GM12873 (cell line): ENCODE data around the gene NEURL1B.

Experiments
- TF ChIP-seq, protein P1 (sequence below): IDR thresholded peaks from 2 replicates; pipeline ENCODE4 v1.5.1; 2012; ENCODE audit warnings: low read depth, mild to moderate bottlenecking, moderate library complexity, low read length, control low read depth; ENCODE audit not compliant: insufficient read depth; ENCODE audit errors: missing control alignments

NEURL1B gene

DNA sequence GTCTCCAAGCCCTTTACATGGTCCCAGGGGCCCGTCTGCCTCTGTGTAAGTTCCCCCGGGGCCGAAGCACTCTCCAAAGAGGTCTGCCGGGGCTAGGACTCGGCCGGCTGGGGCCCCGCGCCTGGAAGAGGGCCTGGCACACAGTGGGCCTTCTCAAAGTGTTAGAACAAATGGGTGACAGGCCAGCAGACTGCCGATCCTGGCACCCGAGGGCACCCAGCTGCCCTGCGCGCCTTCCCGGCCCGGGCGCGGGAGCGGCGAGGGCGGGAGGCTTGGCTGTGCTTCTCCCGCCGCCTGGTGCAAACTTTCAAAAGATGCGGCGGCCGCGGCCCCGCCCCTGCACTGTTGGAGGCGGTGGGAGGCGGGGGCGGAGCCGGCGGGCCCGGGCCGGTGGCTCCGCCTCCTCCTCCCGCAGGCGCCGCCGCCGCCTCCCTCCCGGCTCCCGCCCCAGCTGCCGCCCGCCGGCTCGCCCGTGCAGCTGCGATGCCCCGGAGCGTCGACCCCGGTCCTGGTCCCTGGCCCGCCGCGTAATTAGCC is at the start of gene NEURL1B:
Gene NEURL1B, plus strand, starts transcription at position 442 of the 537 bp plus-strand sequence. CDS start 144 bp downstream, outside the sequence.
- TF ChIP-seq, protein P1, sequence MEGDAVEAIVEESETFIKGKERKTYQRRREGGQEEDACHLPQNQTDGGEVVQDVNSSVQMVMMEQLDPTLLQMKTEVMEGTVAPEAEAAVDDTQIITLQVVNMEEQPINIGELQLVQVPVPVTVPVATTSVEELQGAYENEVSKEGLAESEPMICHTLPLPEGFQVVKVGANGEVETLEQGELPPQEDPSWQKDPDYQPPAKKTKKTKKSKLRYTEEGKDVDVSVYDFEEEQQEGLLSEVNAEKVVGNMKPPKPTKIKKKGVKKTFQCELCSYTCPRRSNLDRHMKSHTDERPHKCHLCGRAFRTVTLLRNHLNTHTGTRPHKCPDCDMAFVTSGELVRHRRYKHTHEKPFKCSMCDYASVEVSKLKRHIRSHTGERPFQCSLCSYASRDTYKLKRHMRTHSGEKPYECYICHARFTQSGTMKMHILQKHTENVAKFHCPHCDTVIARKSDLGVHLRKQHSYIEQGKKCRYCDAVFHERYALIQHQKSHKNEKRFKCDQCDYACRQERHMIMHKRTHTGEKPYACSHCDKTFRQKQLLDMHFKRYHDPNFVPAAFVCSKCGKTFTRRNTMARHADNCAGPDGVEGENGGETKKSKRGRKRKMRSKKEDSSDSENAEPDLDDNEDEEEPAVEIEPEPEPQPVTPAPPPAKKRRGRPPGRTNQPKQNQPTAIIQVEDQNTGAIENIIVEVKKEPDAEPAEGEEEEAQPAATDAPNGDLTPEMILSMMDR: no peak

GRCh38 chr5:172591636-172592035 is 49.4 kb upstream of the NEURL1B start:
- TF ChIP-seq, protein P1: no peak

DNA sequence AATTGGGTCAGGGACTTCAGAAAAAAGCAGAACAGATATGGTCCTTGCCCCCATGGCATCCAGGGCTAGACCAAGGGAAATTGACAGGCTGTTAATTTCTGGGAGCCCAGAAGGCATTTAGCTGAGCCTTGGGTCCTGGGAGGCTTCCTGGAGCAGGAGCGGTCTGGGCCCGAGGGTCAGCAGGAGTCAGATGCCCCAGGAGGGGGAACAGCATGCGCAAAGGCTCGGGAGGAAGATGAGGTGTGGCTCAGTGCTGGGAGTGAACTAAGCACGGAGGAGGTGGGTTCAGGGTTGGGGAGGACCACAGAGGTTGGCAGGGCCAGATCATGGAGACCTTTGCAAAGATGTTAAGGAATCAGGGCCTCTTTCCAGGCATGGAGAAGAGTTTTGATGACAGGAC is 48.2 kb upstream of the NEURL1B start:
- TF ChIP-seq, protein P1: no peak

DNA sequence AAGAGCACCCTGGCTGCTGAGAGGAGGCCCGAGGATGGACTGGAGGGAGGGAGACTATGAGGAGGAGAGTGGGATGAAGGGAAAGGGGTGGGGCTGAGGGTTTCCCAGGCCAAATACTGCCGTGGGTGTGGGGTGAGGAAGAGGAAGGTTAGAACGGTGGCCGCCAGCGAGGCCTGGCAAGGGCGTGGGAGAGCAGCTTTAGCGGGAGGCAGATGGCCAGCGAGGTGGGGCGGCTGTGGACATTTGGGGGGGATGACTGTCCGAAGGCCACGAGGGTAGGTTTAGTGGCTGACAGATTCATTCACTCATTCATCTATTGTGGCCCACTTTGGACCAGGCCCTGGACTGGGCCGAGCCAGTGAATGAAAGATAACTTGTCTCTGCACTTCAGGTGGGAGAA is 47.8 kb upstream of the NEURL1B start:
- TF ChIP-seq, protein P1: no peak

DNA sequence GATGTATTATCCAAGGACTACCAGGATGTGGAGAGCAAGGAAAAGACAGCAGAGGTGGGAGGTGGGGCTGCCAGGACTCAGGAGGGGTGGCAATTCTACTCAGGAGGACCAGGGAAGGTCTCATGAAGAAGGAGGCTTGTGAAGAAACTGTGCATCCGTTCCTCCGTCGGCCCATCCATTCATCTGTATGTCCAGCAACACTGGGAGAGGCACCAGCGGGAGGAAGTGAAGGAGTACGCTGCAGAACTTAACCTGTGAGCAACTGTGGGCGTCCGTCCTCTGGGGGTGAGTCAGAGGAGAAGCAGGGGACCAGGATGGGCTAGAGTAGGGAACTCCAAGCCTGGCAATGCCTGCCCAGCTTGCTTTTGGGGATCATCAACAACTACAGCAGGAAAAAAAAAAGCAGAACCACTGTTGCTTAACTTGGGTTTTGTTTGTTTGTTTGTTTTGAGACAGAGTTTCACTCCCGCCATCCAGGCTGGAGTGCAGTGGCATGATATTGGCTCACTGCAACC is 47.3 kb upstream of the NEURL1B start:
- TF ChIP-seq, protein P1: no peak

- TF ChIP-seq, protein P1: no peak
Measured at GRCh38 chr5:172594431-172594830, 46.6 kb upstream of the NEURL1B start.

- TF ChIP-seq, protein P1: no peak
Measured at GRCh38 chr5:172594867-172595466, 46.1 kb upstream of the NEURL1B start.
